MCF 10A (cell line): ENCODE data around the gene TJP2. TPM values are rescaled to one million over a fixed set of nuclear protein-coding genes. Genes with fewer than 3 reads are reported as not detected.

Source experiments
- BruUV-seq: library from RNA; stranded (reverse); fragments of 400-500 nt; replicated peaks from 2 replicates; lab custom pipeline; 2021; lab: Mats Ljungman, UMichigan
- CTCF ChIA-PET: fragments of 300-600 bp; sonication (Branson Sonifier 250); formaldehyde crosslinking; extraction: SDS; loops from one replicate; lab custom pipeline; 2021; ENCODE audit warnings: antibody characterized with exemption, inconsistent platforms; lab: Yijun Ruan, JAX
- POLR2A ChIA-PET: fragments of 300-600, 350-650 bp; sonication (Branson Sonifier 250); formaldehyde crosslinking; extraction: SDS; loops from one replicate; lab custom pipeline; 2020; ENCODE audit warnings: antibody characterized with exemption, inconsistent platforms; lab: Yijun Ruan, JAX
- DNase-seq: peaks from one replicate; pipeline ENCODE4 v3.0.0-alpha.2; 2018; ENCODE audit not compliant: unreplicated experiment
- H3K27ac Mint-ChIP-seq: one replicate; pipeline ENCODE4 v1.8.0; 2022; ENCODE audit warnings: mild to moderate bottlenecking, low read depth, mixed read lengths; ENCODE audit not compliant: unreplicated experiment
- H3K27me3 Mint-ChIP-seq: one replicate; pipeline ENCODE4 v1.8.0; 2022; ENCODE audit warnings: mixed read lengths; ENCODE audit not compliant: insufficient read depth, unreplicated experiment
- H3K36me3 Mint-ChIP-seq: one replicate; pipeline ENCODE4 v1.8.0; 2022; ENCODE audit warnings: mild to moderate bottlenecking, moderate library complexity, mixed read lengths; ENCODE audit not compliant: insufficient read depth, unreplicated experiment
- H3K4me1 Mint-ChIP-seq: one replicate; pipeline ENCODE4 v1.8.0; 2022; ENCODE audit warnings: mixed read lengths; ENCODE audit not compliant: insufficient read depth, unreplicated experiment
- H3K4me3 Mint-ChIP-seq: one replicate; pipeline ENCODE4 v1.8.0; 2022; ENCODE audit warnings: mild to moderate bottlenecking, moderate library complexity, mixed read lengths; ENCODE audit not compliant: unreplicated experiment
- H3K9me3 Mint-ChIP-seq: one replicate; pipeline ENCODE4 v1.8.0; 2022; ENCODE audit warnings: mixed read lengths; ENCODE audit not compliant: unreplicated experiment
- CTCF ChIP-seq: fragments of 200-600 bp; IDR thresholded peaks from one replicate; pipeline ENCODE4 v1.8.0; 2022; ENCODE audit warnings: antibody characterized with exemption, mild to moderate bottlenecking; ENCODE audit not compliant: unreplicated experiment
- intact Hi-C: fragments of 100-400 bp; cut with micrococcal nuclease; formaldehyde crosslinking; loops from 2 replicates; pipeline ENCODE4 v1.14.1; 2022
- total RNA-seq: library from RNA; stranded (reverse); gene quantifications from 2 replicates; pipeline ENCODE4 v1.2.3, GENCODE V29; 2022

Gene TJP2
- total RNA-seq, 1 experiment from 2014 or later, result 52.2 TPM

GRCh38 chr9:69279733-69280132, 105.7 kb downstream of the TJP2 start:
- Mint-ChIP-seq H3K4me3 (no peak overlapping the region), H3K27ac (no peak overlapping the region), H3K27me3 (peaks cover 26% of the 10 kb centered on the region), H3K4me1 (no peaks in the 10 kb centered on the region), H3K9me3 (peaks cover 7% of the 10 kb centered on the region), H3K36me3 (no peaks in the 10 kb centered on the region)
- no TSS peak for BruUV-seq
- intact Hi-C loops, result no loop called here
- no peak for DNase-seq
- TF ChIP-seq CTCF, result no peak
- POLR2A ChIA-PET, result no interaction called here
- CTCF ChIA-PET, result no interaction called here

GRCh38 chr9:69283003-69283402, 108.9 kb downstream of the TJP2 start:
- Mint-ChIP-seq H3K9me3 (no peaks in the 10 kb centered on the region), H3K4me1 (no peaks in the 10 kb centered on the region), H3K27ac (no peak overlapping the region), H3K27me3 (peaks cover 52% of the 10 kb centered on the region), H3K4me3 (no peak overlapping the region), H3K36me3 (no peaks in the 10 kb centered on the region)
- intact Hi-C loops, result no loop called here
- no TSS peak for BruUV-seq
- no peak for DNase-seq
- ChIA-PET CTCF (no interaction called here), POLR2A (no interaction called here)
- TF ChIP-seq CTCF, result no peak

- Mint-ChIP-seq H3K4me1 (no peaks in the 10 kb centered on the region), H3K4me3 (no peak overlapping the region), H3K27ac (no peak overlapping the region), H3K27me3 (peaks cover 28% of the 10 kb centered on the region), H3K36me3 (no peaks in the 10 kb centered on the region), H3K9me3 (no peaks in the 10 kb centered on the region)
- CTCF ChIA-PET, result no interaction called here
- intact Hi-C loops, result no loop called here
- POLR2A ChIA-PET, result interaction anchor here (0.6 kb wide), 1 partner anchor 11 kb away, joined by 3 read pairs; no protein-coding TSS in a partner anchor
- no TSS peak for BruUV-seq
- TF ChIP-seq CTCF, result no peak
- DNase-seq, result no peak
Measured at GRCh38 chr9:69292078-69292477, 118.0 kb downstream of the TJP2 start.

- intact Hi-C loops, result no loop called here
- no peak for TF ChIP-seq CTCF
- ChIA-PET POLR2A (no interaction called here), CTCF (interaction anchor here (0.7 kb wide), 1 partner anchor 149 kb away, joined by 3 read pairs; no protein-coding TSS in a partner anchor)
- Mint-ChIP-seq H3K27ac (no peak overlapping the region), H3K9me3 (no peaks in the 10 kb centered on the region), H3K4me1 (no peaks in the 10 kb centered on the region), H3K4me3 (no peak overlapping the region), H3K27me3 (peaks cover 21% of the 10 kb centered on the region), H3K36me3 (no peaks in the 10 kb centered on the region)
- DNase-seq, result no peak
- BruUV-seq, result no TSS peak
Measured at GRCh38 chr9:69293156-69293555, 119.1 kb downstream of the TJP2 start.
